Type B pancreatic cell (in vitro differentiated cells): ENCODE measurements around the gene ELSPBP1. TPM values are rescaled to one million over a fixed set of nuclear protein-coding genes. Genes with fewer than 3 reads are reported as not detected.

Source experiments
- DNase-seq: peaks from one replicate; pipeline ENCODE4 v3.0.0; 2021; ENCODE audit warnings: mixed read lengths; ENCODE audit not compliant: unreplicated experiment; ENCODE audit errors: extremely low spot score
- H3K27ac Mint-ChIP-seq: 2 replicates; pipeline ENCODE4 v1.8.0; 2021; ENCODE audit warnings: mild to moderate bottlenecking, mixed read lengths
- H3K27me3 Mint-ChIP-seq: 2 replicates; pipeline ENCODE4 v1.8.0; 2021; ENCODE audit warnings: mixed read lengths
- H3K36me3 Mint-ChIP-seq: 2 replicates; pipeline ENCODE4 v1.8.0; 2021; ENCODE audit warnings: mixed read lengths
- H3K4me1 Mint-ChIP-seq: one replicate; pipeline ENCODE4 v1.8.0; 2021; ENCODE audit warnings: mixed read lengths; ENCODE audit not compliant: unreplicated experiment
- H3K4me3 Mint-ChIP-seq: 2 replicates; pipeline ENCODE4 v1.8.0; 2021; ENCODE audit warnings: mild to moderate bottlenecking, mixed read lengths
- H3K9me3 Mint-ChIP-seq: 2 replicates; pipeline ENCODE4 v1.8.0; 2021; ENCODE audit warnings: mixed read lengths
- CTCF ChIP-seq: fragments of 200-600 bp; sonication (generic); conservative IDR thresholded peaks from 2 replicates; pipeline ENCODE4 v1.5.0; 2021; ENCODE audit warnings: antibody characterized with exemption, mild to moderate bottlenecking
- total RNA-seq: library from RNA; stranded (reverse); gene quantifications from 2 replicates; pipeline ENCODE4 v1.2.1, GENCODE V29; 2021; ENCODE audit warnings: low replicate concordance

Gene ELSPBP1
- total RNA-seq, 1 donor from 2014 or later: not detected

DNA sequence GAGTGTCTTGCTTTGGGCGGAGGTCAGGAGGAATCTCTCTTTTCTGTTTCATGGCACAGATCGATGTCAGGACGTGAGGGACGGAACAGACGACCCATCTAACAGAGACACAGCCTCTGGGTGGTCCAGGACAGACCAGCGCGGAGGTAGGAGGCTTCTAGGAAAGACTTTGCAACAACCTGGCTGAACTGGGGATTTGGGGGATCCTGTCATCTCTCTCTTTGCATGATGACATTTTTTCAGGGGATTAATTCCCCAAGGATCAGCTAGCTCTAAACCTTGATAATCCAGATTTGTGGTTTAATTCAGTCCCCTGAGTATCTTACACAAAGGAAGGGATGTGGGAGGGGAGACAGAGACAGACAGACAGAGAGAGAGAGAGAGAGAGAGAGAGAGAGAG lies 35.0 kb downstream of the ELSPBP1 start:
- H3K4me3 Mint-ChIP-seq: no peak overlapping the region
- H3K36me3 Mint-ChIP-seq: no peaks in the 10 kb centered on the region
- no peak for TF ChIP-seq CTCF
- no peaks in the 10 kb centered on the region for H3K9me3 Mint-ChIP-seq
- H3K4me1 Mint-ChIP-seq: no peaks in the 10 kb centered on the region
- no peak for DNase-seq
- peaks cover 54% of the 10 kb centered on the region for H3K27me3 Mint-ChIP-seq
- H3K27ac Mint-ChIP-seq: no peak overlapping the region

GRCh38 chr19:48030073-48030472 lies 35.6 kb downstream of the ELSPBP1 start:
- Mint-ChIP-seq H3K4me1 (no peaks in the 10 kb centered on the region), H3K27me3 (peaks cover 51% of the 10 kb centered on the region), H3K36me3 (no peaks in the 10 kb centered on the region), H3K27ac (no peak overlapping the region), H3K4me3 (no peak overlapping the region), H3K9me3 (no peaks in the 10 kb centered on the region)
- no peak for DNase-seq
- TF ChIP-seq CTCF: no peak

GRCh38 chr19:48033604-48034003 lies 39.2 kb downstream of the ELSPBP1 start:
- Mint-ChIP-seq H3K36me3 (no peaks in the 10 kb centered on the region), H3K4me1 (no peaks in the 10 kb centered on the region), H3K4me3 (no peak overlapping the region), H3K27me3 (peaks cover 31% of the 10 kb centered on the region), H3K9me3 (peaks cover 6% of the 10 kb centered on the region), H3K27ac (no peak overlapping the region)
- TF ChIP-seq CTCF: no peak
- no peak for DNase-seq

GRCh38 chr19:48036765-48037164 lies 42.3 kb downstream of the ELSPBP1 start:
- no peak for DNase-seq
- TF ChIP-seq CTCF: no peak
- peaks cover 6% of the 10 kb centered on the region for H3K9me3 Mint-ChIP-seq
- H3K4me3 Mint-ChIP-seq: no peak overlapping the region
- H3K27me3 Mint-ChIP-seq: peaks cover 24% of the 10 kb centered on the region
- H3K36me3 Mint-ChIP-seq: no peaks in the 10 kb centered on the region
- H3K4me1 Mint-ChIP-seq: no peaks in the 10 kb centered on the region
- no peak overlapping the region for H3K27ac Mint-ChIP-seq

GRCh38 chr19:48041877-48042580 lies 47.6 kb downstream of the ELSPBP1 start:
- no peak for TF ChIP-seq CTCF
- no peaks in the 10 kb centered on the region for H3K36me3 Mint-ChIP-seq

More at GRCh38 chr19:48041877-48042580, 47.6 kb downstream of the ELSPBP1 start:
- no peak overlapping the region for H3K27ac Mint-ChIP-seq
- DNase-seq: no peak
- H3K4me3 Mint-ChIP-seq: no peak overlapping the region
- H3K9me3 Mint-ChIP-seq: no peaks in the 10 kb centered on the region
- H3K4me1 Mint-ChIP-seq: no peaks in the 10 kb centered on the region
- peaks cover 13% of the 10 kb centered on the region for H3K27me3 Mint-ChIP-seq
